Liver (tissue), 3 donors: ENCODE measurements around the gene VWA3B.

Experiments used
- ATF3 ChIP-seq: IDR thresholded peaks from 2 replicates; pipeline ENCODE4 v1.6.1; 2016; ENCODE audit warnings: antibody characterized with exemption
- CTCF ChIP-seq: fragments of 150-350 bp; IDR thresholded peaks from 2 replicates; pipeline ENCODE4 v1.5.1; 2017; ENCODE audit warnings: improper control_type of control experiment, low read depth, low read length; ENCODE audit not compliant: missing input control
- EGR1 ChIP-seq, 2 donors: IDR thresholded peaks; 2 replicates each; pipeline ENCODE4 v1.6.1; 2016 to 2018; ENCODE audit warnings: antibody characterized with exemption in 2 of 2, low read depth in 2 of 2
- GABPA ChIP-seq, 2 donors: IDR thresholded peaks in 1 of 2; conservative IDR thresholded peaks in 1 of 2; 2 replicates each; pipeline ENCODE4 v1.6.1; 2016; ENCODE audit warnings: antibody characterized with exemption in 2 of 2, mild to moderate bottlenecking in 1 of 2, moderate library complexity in 1 of 2
- JUND ChIP-seq, 2 donors: IDR thresholded peaks; 2 replicates each; pipeline ENCODE4 v1.6.1; 2016; ENCODE audit warnings: antibody characterized with exemption in 2 of 2
- RAD21 ChIP-seq, 2 donors: IDR thresholded peaks; 2 replicates each; pipeline ENCODE4 v1.6.1; 2016; ENCODE audit warnings: antibody characterized with exemption in 2 of 2, mild to moderate bottlenecking in 2 of 2
- REST ChIP-seq: IDR thresholded peaks from 2 replicates; pipeline ENCODE4 v1.6.1; 2016; ENCODE audit warnings: antibody characterized with exemption, mild to moderate bottlenecking
- RXRA ChIP-seq, 2 donors: IDR thresholded peaks; 2 replicates each; pipeline ENCODE4 v1.6.1; 2017 to 2018; ENCODE audit warnings: antibody characterized with exemption in 2 of 2, mild to moderate bottlenecking in 1 of 2
- SP1 ChIP-seq: IDR thresholded peaks from 2 replicates; pipeline ENCODE4 v1.6.1; 2018; ENCODE audit warnings: antibody characterized with exemption, mild to moderate bottlenecking
- TAF1 ChIP-seq: conservative IDR thresholded peaks from 2 replicates; pipeline ENCODE4 v1.6.1; 2016; ENCODE audit warnings: antibody characterized with exemption, mild to moderate bottlenecking
- YY1 ChIP-seq: IDR thresholded peaks from 2 replicates; pipeline ENCODE4 v1.6.1; 2016; ENCODE audit warnings: antibody characterized with exemption, mild to moderate bottlenecking
- TF ChIP-seq, protein P1 (sequence below): IDR thresholded peaks from 2 replicates; pipeline ENCODE4 v1.6.1; 2016; ENCODE audit warnings: antibody characterized with exemption
- donor health status: healthy.
- donor health status: healthy.

DNA sequence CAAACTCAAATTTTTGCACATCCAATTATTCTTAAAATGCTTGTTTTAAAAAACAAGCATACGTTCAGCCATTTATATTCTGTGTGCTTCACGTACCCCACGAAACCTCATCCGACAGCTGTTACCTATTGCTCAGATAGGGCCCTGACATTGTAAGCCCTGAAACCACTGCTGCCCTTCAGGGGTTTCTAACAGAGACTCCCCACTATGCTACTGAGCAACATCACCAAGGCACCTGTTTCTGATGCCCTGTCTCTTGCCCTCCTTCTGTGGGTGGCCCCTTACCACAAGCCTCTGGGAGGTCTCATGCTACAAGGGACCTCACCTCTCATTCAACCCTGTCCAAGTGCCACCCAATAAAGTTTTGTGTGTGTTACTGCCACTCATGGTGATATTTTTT lies 240.8 kb downstream of the VWA3B start:
- TF ChIP-seq REST = no peak
- no peak for TF ChIP-seq CTCF
- no peak for TF ChIP-seq GABPA (IDR thresholded peaks at IDR 0.05 in 1 of 2, conservative IDR thresholded peaks at IDR 0.05 in 1 of 2)
- no peak for TF ChIP-seq SP1
- TF ChIP-seq JUND (IDR thresholded peaks at IDR 0.05) = no peak
- TF ChIP-seq, protein P1, sequence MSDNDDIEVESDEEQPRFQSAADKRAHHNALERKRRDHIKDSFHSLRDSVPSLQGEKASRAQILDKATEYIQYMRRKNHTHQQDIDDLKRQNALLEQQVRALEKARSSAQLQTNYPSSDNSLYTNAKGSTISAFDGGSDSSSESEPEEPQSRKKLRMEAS = no peak
- TF ChIP-seq RAD21 (IDR thresholded peaks at IDR 0.05) = no peak
- no peak for TF ChIP-seq RXRA (IDR thresholded peaks at IDR 0.05)
- no peak for TF ChIP-seq YY1
- no peak for TF ChIP-seq TAF1
- no peak for TF ChIP-seq ATF3
- TF ChIP-seq EGR1 (IDR thresholded peaks at IDR 0.05; ENCODE audit: low read depth in 2 of 2) = no peak
